ENCODE results near the gene TBP.
"Not testable (repeated sequence)": the region's sequence is repeated elsewhere in the genome, so short reads cannot be mapped to it uniquely, and the experiment has no call there.

Gene TBP

DNA sequence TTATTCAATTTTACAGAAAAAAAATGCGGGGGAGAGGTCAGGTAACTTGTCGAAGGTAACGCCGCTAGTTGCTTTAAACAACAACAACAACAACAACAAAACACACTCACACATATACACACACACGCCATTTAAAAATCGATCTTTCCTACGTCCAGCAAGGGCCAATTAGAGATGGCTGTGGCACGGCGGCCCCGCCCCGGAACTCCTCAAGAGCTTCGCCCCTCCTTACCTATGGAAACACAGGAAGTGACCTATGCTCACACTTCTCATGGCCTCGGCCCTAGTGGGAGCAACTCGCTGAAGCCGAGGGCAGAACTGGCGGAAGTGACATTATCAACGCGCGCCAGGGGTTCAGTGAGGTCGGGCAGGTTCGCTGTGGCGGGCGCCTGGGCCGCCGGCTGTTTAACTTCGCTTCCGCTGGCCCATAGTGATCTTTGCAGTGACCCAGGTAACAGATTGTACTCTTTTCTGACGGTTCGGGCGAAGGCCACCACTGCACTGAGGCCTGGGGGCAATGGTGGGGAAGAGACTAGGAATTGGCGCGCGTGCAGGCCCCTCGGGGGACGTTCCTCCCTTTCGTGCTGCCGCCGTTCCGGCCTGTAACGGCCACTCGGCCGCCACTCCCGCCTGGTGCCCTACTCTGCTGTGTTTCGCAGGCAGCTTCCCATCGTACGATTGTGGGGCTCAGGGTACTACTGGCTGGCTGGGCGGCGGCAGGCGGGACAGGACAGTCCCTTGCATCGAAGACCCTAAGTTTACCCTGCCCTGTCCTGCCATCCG lies at the start of gene TBP:
Gene TBP (plus strand): TSS at position 357 of the 783 bp plus-strand sequence. CDS start 2,661 bp downstream, outside the sequence.
- DNase-seq (ENCODE audit: low read depth), result peak; percentile 94

DNA sequence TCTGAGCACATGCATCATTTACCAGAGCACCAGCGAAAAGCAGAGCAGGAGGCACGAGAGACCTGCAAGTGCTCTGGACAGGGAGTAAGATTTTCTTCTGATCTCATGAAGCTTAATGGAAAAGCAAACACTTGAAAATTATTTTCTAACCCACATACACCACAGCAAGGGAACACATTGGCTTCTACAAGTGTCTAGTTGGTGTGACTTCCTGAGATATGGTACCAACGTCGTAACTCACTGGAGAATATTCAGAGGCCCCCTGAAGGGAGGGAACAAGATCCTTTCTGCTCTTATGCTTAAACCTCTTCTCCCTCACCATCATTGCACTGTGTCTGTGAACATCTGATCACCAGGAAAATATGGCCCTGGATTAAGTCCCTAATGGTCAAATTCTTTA lies 49.7 kb upstream of the TBP start:
- no peak for DNase-seq (ENCODE audit: low read depth)

DNA sequence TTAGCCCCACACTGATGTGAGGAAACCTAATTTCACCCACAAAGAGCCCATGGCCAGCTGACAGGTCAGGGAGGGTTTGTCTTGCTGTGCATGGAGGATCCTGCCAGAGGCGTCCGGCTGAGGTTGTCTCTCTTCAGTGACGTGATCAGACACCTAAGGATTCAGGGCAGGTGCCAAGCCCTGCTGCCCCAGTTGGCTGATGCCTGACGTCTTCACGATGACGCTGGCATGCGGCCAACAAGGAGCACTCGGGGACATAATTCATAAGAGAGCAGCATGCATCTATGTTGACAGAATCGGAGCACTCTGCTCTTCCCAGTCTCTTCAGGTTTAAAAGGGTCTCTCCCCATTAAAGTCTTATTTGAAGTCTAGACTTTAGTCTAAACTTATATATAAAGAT lies 48.9 kb upstream of the TBP start:
- DNase-seq (ENCODE audit: low read depth), result no peak

DNA sequence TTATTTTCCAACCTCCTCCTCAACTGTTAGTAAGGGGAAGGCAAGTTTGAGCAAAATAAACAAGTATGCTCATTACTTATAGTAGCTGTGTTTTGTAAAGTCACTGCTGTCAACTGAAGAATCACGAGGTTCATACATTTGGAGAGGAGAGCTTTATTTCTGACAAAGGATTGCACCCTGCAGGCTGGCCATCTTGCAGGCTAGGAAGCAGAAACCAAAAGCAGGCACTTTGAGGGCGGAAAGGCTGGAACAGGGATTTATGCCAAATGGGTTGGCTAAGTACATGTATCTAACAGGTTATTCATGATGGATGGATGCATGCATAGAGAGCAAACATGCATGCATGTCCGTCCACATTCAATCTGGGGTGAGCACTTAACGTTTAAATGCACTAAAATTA lies 47.7 kb upstream of the TBP start:
- no peak for DNase-seq (ENCODE audit: low read depth)

DNA sequence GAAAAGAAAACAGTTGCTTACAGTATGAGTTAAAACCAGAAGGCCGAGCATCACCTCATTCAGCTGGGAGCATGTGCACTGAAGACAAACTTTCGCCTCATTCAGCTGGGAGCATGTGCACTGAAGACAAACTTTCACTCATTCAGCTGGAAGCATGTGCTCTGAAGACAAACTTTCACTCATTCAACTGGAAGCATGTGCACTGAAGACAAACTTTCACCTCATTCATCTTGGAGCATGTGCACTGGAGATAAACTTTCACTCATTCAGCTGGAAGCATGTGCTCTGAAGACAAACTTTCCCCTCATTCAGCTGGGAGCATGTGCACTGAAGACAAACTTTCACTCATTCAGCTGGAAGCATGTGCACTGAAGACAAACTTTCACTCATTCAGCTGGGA lies 46.4 kb upstream of the TBP start:
- not testable (repeated sequence) for DNase-seq (ENCODE audit: low read depth)

DNA sequence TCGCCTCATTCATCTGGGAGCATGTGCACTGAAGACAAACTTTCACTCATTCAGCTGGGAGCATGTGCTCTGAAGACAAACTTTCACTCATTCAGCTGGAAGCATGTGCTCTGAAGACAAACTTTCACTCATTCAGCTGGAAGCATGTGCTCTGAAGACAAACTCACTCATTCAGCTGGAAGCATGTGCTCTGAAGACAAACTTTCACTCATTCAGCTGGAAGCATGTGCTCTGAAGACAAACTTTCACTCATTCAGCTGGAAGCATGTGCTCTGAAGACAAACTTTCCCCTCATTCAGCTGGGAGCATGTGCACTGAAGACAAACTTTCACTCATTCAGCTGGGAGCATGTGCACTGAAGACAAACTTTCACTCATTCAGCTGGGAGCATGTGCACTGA lies 45.9 kb upstream of the TBP start:
- DNase-seq (ENCODE audit: low read depth), result not testable (repeated sequence)

DNA sequence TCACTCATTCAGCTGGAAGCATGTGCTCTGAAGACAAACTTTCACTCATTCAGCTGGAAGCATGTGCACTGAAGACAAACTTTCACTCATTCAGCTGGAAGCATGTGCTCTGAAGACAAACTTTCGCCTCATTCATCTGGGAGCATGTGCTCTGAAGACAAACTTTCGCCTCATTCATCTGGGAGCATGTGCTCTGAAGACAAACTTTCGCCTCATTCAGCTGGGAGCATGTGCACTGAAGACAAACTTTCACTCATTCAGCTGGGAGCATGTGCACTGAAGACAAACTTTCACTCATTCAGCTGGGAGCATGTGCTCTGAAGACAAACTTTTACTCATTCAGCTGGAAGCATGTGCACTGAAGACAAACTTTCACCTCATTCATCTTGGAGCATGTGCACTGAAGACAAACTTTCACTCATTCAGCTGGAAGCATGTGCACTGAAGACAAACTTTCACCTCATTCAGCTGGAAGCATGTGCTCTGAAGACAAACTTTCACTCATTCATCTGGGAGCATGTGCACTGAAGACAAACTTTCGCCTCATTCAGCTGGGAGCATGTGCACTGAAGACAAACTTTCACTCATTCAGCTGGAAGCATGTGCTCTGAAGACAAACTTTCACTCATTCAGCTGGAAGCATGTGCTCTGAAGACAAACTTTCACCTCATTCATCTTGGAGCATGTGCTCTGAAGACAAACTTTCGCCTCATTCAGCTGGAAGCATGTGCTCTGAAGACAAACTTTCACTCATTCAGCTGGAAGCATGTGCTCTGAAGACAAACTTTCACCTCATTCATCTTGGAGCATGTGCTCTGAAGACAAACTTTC lies 45.1 kb upstream of the TBP start:
- DNase-seq (ENCODE audit: low read depth), result not testable (repeated sequence)

DNA sequence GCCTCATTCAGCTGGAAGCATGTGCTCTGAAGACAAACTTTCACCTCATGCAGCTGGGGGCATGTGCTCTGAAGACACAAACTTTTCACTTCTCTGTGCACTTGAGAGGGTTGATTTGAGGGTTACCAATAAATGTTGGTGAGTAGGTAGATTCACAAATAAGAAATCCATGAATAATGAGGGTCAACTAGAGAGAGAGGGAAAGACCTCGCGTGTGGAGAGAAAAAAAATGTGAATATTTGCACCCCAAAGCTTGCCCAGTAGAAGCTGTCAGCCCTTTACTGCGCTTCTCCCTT lies 44.5 kb upstream of the TBP start:
- no peak for DNase-seq (ENCODE audit: low read depth)

DNA sequence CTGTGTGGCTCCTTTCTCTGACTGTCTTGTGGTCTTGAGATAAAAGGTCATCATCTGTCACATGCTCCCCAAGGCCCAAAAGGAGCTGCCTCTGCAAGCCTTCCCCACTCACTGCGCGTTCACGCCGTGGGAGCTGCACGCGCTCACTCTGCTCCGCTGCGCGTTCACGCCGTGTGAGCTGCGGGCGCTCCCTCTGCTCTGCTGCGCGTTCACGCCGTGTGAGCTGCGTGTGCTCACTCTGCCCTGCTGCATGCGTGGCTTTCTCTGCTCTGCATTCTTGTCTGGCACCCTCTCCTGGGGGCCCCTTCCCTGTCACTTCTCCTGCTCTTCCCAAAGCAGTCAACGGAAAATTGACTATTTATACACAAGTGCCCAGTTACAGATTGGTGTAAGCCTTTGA lies 43.5 kb upstream of the TBP start:
- no peak for DNase-seq (ENCODE audit: low read depth)

DNA sequence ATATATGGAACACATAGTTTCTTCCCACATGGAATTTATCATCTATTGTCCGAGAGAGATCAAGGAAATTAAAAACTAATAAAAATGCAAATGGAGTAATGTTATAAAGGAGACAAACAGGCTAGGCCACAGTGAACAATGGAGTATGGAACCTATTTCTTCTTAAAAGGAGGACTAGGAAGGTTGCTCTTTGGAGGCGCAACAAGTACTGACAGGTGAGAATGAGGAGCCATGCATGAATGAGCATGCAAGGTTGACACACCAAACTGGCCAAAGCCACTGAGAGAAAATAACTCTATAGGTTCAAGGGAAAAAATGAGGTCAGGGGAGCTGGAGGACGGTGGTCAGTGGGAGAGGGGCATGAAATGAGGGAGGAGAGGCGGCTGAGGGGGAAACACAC lies 41.9 kb upstream of the TBP start:
- no peak for DNase-seq (ENCODE audit: low read depth)

DNA sequence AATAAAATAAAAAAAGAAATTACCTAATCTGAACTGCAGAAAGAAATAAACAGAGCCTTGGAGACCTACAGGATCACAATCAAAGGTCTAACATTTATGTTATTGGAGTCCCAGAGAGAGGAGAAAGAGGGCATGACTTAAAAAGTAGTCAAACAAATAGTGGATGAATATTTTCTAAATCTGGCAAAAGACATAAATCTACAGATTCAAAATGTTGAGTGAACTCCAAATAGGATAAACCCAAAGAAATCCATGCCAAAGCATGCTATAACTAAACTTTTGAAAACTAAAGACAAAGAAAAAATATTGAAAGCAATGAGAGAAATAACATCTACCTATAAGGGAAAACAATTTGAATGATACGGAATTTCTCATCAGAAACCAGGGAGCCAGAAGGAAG lies 39.3 kb upstream of the TBP start:
- DNase-seq (ENCODE audit: low read depth), result no peak

DNA sequence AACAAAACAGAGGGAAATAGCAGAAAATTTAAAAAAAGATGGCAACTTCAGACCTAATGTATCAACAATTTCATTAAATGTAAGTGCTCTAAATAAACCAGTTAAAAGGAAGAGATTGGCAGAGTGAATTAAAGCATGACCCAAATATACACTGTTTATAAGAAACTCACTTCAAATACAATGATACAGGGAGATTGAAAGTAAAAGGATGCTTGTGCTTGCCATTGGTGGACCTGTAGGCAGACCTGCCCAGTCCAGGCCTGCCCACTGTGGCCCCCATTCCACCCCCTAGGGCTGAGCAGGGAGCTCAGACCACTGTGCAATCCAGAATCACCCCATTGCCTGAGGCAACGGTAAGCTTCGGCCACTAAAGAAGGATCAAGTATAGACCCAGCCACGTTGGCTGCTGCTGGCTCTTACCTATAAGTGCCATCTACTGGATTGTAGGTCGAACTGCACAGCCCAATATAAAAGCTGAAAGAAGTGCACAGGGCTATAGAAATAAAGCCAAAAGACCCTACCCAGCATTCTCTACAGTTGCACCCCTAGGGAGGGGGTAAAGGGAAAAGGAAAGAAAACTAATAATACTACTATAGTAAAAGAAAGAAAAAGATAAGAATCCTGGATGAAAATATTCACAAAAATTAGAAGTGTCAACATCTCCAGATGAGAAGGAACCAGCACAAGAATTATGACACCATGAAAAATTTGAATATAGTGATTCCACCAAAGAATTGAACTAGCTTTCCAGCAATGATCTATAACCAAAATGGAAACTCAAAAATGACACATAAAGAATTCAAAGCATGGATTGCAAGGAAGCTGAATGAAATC lies 37.2 kb upstream of the TBP start:
- peak; percentile 11 for DNase-seq (ENCODE audit: low read depth)

DNA sequence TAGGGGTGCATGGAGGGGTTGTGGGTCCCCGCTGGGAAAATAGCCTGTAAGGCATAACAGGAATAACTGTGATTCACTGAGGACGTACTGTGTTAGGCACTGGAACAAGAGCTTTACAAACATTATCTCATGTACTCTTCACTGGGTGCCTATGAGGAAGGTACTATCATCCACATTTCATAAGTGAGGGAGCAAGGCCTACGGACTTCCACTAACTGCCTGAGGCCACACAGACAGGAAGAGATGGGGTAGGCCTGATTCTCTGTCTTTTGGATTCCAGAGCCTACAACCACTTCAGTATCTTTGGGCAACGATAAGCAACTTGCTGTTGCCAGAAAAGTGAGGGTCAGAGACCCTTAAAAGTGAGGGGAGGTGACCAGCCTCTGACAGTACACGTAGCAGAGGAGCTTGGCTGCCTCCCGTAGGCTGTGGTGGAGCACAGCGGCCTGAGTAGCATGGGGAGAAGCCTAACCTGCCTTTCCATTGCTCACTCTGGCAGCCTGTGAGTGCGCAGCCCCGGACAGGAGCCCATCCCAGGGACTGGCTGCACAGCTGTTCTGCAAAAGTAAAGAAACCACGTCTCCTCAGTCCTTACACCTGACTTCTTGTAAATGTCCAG lies 31.5 kb upstream of the TBP start:
- DNase-seq (ENCODE audit: low read depth), result no peak

DNA sequence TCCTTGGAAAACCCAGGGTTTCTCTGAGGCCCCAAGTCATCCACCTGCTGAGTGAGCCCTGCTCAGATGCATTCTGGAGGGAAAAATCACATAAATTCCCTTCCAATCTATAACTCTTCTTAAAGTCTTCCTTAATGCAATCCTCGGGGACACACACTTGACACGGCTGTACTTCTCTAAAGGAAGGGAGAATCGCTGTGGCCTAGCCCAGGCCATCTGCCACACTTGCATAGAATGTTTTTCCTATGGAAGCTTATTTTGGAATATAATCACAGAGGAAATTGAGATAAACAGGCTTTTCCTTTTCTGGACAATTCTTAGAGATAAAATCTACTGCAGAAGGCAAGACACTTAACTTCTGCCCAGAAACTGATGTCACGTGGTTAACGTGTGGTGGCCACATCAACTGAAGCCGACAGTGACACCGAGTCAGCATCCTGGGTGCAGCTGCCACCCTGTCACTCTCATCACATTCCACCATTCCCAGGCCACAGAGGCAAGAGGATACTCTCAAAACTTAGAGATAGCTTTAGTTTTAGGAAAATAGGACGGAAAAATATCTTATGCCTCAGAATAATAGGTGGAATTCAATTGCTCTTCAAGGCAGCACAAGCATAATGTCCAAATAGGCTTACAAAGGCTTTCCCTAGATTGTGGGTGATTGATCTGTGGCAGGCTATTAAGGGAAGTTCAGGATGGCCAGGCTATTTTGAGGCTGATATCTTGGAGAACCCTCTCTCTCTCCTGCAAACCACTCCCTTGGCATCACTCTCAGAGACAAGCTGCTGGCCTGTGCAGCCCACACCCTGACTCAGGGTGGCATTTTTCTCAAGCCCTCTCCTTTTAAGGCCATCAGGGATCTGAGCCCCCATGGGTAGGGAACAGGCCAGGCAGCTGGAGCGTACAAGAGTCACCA lies 30.7 kb upstream of the TBP start:
- DNase-seq (ENCODE audit: low read depth), result no peak

DNA sequence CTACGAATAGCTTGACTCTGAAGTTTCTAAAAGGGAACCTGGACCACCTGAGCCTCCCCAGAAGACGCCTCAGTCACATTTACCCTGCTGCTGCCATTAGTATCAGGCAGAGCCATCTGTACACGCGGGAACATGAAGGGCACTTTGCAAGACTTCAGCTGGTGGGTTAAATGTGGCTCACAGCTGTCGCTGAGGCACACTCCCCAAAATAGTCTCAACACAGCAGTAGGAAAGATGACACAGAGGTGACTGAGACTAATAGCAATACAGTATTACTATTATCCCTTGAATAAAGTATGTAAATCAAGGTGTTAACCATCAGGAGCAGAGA lies 30.0 kb upstream of the TBP start:
- DNase-seq (ENCODE audit: low read depth), result no peak

DNA sequence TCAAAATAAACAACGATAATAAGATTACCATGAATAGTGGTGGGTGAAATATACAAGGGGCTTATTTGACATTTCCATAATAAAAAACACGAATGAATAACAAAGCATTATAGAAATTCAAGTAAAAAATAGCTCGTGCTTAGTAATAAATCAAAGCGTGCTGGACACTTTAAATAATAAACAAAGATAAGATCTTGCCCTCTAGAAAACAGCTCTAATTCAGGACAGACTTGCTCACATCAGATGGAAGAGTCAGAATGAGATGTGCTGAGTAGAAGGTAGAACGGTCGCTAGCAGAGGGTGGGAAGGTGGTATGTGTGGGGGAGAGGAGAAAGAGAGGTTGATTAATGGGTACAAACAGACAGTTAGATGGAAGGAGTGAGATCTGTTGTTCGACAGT lies 28.4 kb upstream of the TBP start:
- DNase-seq (ENCODE audit: low read depth), result no peak

DNA sequence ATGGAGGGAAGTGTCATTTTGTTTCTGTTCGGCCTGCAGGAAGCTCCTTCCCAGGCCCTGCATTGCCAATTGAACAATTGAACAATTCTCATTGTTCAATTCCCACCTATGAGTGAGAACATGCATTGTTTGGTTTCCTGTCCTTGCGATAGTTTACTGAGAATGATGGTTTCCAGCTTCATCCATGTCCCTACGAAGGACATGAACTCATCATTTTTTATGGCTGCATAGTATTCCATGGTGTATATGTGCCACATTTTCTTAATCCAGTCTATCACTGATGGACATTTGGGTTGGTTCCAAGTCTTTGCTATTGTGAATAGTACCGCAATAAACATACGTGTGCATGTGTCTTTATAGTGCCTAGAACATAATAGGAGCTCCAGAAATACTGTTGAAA lies 26.2 kb upstream of the TBP start:
- not testable (repeated sequence) for DNase-seq (ENCODE audit: low read depth)

DNA sequence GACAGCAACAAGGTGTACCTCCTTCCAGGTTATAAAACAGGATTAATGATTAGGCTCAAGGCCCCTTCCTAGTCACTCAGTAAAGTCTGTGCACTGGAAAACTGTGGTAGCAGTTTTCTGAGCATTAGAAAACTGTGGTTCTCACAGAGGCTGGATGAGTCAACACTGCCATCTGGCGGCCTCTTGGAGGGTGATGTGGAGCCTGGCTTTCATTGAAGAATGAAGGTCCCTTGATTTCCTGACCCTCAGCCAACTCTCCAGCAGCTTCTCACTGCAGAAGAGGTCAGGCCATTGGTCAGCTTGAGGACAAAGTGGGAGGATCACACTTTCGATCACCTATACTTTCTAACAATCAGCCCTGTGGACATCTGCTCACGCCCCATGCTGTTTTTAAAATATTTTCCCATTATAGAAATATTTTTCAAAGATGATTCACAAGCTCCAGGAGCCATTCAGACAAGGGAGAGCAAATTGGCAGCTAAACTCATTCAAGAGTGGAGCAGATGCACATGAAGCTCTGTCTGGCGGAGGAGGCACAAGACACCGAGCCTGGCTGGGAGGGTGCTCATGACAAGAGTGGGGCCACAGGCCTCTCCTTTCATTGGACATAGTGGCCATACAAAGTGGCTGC lies 24.2 kb upstream of the TBP start:
- DNase-seq (ENCODE audit: low read depth), result peak; percentile 58

DNA sequence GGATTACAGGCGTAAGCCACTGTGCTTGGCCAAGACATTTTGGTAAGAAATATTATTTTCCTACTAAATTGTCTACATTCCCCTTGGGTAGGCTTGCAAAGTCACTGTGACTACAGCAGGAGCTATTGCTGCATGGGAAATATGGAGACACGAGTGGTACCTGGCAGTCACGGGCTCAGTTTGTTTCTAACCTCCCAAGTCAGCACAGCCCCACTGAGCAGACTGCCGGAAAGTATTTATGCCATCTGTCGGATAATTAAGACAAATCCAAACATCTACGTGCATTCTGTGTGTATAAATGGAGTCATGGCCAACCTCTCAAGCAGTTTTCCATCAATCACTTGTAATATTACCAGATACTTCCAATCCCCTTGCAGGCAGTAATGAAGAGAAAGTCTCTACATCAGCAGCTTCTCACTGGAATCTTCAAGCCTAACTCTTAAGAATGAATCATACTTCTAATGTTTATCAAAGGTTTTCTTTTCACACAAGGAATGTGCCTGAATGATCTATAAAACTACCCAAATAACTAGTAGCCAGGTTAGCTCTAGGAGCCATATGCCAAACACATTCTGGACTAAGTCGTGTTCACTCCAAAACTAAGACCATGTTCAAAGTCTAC lies 21.2 kb upstream of the TBP start:
- DNase-seq (ENCODE audit: low read depth), result no peak

DNA sequence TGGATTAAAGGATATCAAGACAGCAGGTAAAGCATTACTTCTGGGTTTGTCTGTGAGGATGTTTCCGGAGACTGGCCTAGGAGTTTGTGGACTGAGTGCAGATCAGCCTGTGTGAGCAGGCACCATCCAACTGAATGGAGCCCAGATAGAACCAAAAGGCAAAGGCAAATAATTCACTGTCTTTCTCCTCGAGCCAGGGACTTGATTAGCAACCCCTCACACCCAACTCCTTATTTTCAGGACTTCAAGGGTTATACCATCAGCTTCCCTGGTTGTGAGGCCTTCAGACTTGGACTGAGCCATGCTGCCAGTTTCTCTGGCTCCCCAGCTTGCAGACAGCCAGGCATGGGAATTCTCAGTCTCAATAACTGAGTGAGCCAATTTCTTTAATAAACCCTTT lies 20.4 kb upstream of the TBP start:
- no peak for DNase-seq (ENCODE audit: low read depth)
